Cardiac muscle cell (in vitro differentiated cells and primary cell): ENCODE measurements around the gene GHR. TPM values are rescaled to one million over a fixed set of nuclear protein-coding genes. Genes with fewer than 3 reads are reported as not detected.
A peak's percentile ranks its signal among the peaks of the same experiment; 100 is the strongest.

ENCODE experiments used
- DNase-seq, 2 donors: peaks; one replicate each; pipeline versions ENCODE4 v3.0.0 to v3.0.0-alpha.2; 2010 to 2017; ENCODE audit warnings: low read depth in 1 of 2, low spot score in 1 of 2
- H3K27ac ChIP-seq: fragments of 200-600 bp; sonication (generic); 2 replicates; pipeline ENCODE4 v1.5.1; 2016
- H3K27me3 ChIP-seq: fragments of 200-600 bp; sonication (generic); 2 replicates; pipeline ENCODE4 v1.6.0; 2016; ENCODE audit warnings: control low read depth
- H3K36me3 ChIP-seq: fragments of 200-600 bp; sonication (generic); 2 replicates; pipeline ENCODE4 v1.5.1; 2016; ENCODE audit warnings: control low read depth
- H3K4me1 ChIP-seq: fragments of 200-600 bp; sonication (generic); 2 replicates; pipeline ENCODE4 v1.8.1; 2017; ENCODE audit warnings: low read depth, mild to moderate bottlenecking, mixed run types
- H3K4me3 ChIP-seq: fragments of 200-600 bp; sonication (generic); 2 replicates; pipeline ENCODE4 v1.5.1; 2016; ENCODE audit warnings: mild to moderate bottlenecking
- H3K9me3 ChIP-seq: fragments of 200-600 bp; sonication (generic); 2 replicates; pipeline ENCODE4 v1.5.1; 2017; ENCODE audit warnings: low read depth, mild to moderate bottlenecking, control low read depth
- CTCF ChIP-seq: IDR thresholded peaks from 2 replicates; pipeline ENCODE4 v1.5.1; 2012; ENCODE audit warnings: low read depth, mild to moderate bottlenecking, low read length
- polyA plus RNA-seq: library from polyadenylated mRNA; unstranded; fragments of >200 nt; fragmentation: Nextera tagmentation; extraction: Ambion mirVana; gene quantifications from 2 replicates; pipeline ENCODE4 v1.2.1, GENCODE V29; 2016
- total RNA-seq: library from RNA; depleted of rRNA; stranded (reverse); fragments of >200 nt; gene quantifications from 2 replicates; pipeline ENCODE4 v1.2.3, GENCODE V29; 2016

The GHR gene
- total and polyA plus RNA-seq, 2 experiments from 2014 or later: 2.9 to 3.9 TPM

- no peaks in the 10 kb centered on the region for H3K36me3 ChIP-seq
- H3K27ac ChIP-seq: no peak overlapping the region
- no peak overlapping the region for H3K4me3 ChIP-seq
- DNase-seq: no peak
- no peaks in the 10 kb centered on the region for H3K27me3 ChIP-seq
- H3K9me3 ChIP-seq: no peaks in the 10 kb centered on the region
- H3K4me1 ChIP-seq: peaks cover 9% of the 10 kb centered on the region
- TF ChIP-seq CTCF: no peak
Observed at GRCh38 chr5:42689391-42689790, 266.2 kb downstream of the GHR start.

- H3K4me3 ChIP-seq: no peak overlapping the region
- peaks cover 9% of the 10 kb centered on the region for H3K4me1 ChIP-seq
- no peak for TF ChIP-seq CTCF
- H3K27me3 ChIP-seq: no peaks in the 10 kb centered on the region
- H3K27ac ChIP-seq: peak overlapping the region; percentile 45
- no peaks in the 10 kb centered on the region for H3K9me3 ChIP-seq
- peak; percentile 45 to 66 for DNase-seq
- H3K36me3 ChIP-seq: no peaks in the 10 kb centered on the region
Observed at GRCh38 chr5:42691413-42691937, 268.2 kb downstream of the GHR start.

GRCh38 chr5:42701351-42702059 is 278.3 kb downstream of the GHR start:
- DNase-seq: no peak
- Histone ChIP-seq H3K36me3 (no peaks in the 10 kb centered on the region), H3K27me3 (no peaks in the 10 kb centered on the region), H3K27ac (no peak overlapping the region), H3K9me3 (no peaks in the 10 kb centered on the region), H3K4me3 (no peak overlapping the region), H3K4me1 (no peaks in the 10 kb centered on the region)
- no peak for TF ChIP-seq CTCF

GRCh38 chr5:42703238-42703637 is 280.0 kb downstream of the GHR start:
- H3K27me3 ChIP-seq: no peaks in the 10 kb centered on the region
- H3K4me3 ChIP-seq: no peak overlapping the region
- H3K4me1 ChIP-seq: no peaks in the 10 kb centered on the region
- DNase-seq: no peak
- no peak for TF ChIP-seq CTCF
- no peaks in the 10 kb centered on the region for H3K36me3 ChIP-seq
- no peak overlapping the region for H3K27ac ChIP-seq
- H3K9me3 ChIP-seq: no peaks in the 10 kb centered on the region

GRCh38 chr5:42715785-42716184 is 292.5 kb downstream of the GHR start:
- Histone ChIP-seq H3K9me3 (no peaks in the 10 kb centered on the region), H3K27ac (no peak overlapping the region), H3K27me3 (no peaks in the 10 kb centered on the region), H3K4me3 (no peak overlapping the region), H3K36me3 (no peaks in the 10 kb centered on the region), H3K4me1 (peaks cover 8% of the 10 kb centered on the region)
- no peak for DNase-seq
- TF ChIP-seq CTCF: no peak
